ENCODE data around the gene IL27RA. TPM values are rescaled to one million over a fixed set of nuclear protein-coding genes. Genes with fewer than 3 reads are reported as not detected.

Gene IL27RA
- total and polyA plus RNA-seq, 2 donors from 2014 or later, result 3.1 to 14.1 TPM

DNA sequence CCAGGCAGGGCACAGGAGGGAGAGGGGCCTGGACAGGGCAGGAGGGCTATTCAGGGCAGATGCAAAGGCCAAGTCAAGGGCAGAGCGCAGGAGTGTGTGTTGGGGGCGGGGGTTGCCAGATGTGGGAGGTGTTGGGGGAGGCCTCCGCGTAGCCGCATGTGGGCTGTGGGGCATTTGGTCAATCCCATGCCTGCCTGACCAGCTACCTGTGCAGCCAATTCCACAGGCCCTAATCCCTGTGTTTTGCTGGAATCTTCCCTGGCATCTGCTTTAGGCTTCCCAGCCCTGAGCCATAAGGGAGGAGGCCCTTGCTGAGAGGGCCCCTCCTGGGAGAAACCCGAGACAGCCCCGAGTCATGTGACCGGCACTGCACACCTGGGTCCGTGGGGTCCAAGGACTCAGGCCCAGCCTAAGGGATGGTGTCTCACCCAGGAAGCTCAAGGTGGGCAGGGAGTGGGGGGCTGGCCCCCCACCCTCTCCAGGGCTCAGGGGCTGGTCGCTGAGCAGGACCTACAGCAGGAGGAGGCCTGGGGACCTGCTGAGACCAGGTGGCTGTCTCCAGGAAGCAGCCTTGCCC lies 45.7 kb upstream of the IL27RA start:
- Histone ChIP-seq H3K9me3 (ENCODE audit: control insufficient read depth in 2 of 3, insufficient read depth in 1 of 3, low read length in 3 of 3) (no peaks in the 10 kb centered on the region), H3K9ac (ENCODE audit: low read length in 3 of 3) (peak overlapping the region in 2 of 3 donors; percentile 24 to 51), H3K36me3 (ENCODE audit: control insufficient read depth in 2 of 3, insufficient read depth in 3 of 3, low read length in 3 of 3) (peaks cover 0 to 9% (median 8%) of the 10 kb centered on the region in 3 donors), H3K4me1 (ENCODE audit: control insufficient read depth in 2 of 3, insufficient read depth in 2 of 3, low read depth in 1 of 3, low read length in 3 of 3) (peaks cover 0 to 25% (median 18%) of the 10 kb centered on the region in 3 donors), H3K27me3 (ENCODE audit: control insufficient read depth, insufficient read depth, low read length) (no peaks in the 10 kb centered on the region), H3K27ac (ENCODE audit: low read depth in 2 of 2, low read length in 2 of 2) (peak overlapping the region; percentile 88 to 91), H3K4me3 (ENCODE audit: low read length in 3 of 3) (no peak overlapping the region)
- intact Hi-C loops (cut with DNase I), result no loop called here
- DNase-seq, result no peak
- FAIRE-seq, result no peak
- TF ChIP-seq, protein P1, sequence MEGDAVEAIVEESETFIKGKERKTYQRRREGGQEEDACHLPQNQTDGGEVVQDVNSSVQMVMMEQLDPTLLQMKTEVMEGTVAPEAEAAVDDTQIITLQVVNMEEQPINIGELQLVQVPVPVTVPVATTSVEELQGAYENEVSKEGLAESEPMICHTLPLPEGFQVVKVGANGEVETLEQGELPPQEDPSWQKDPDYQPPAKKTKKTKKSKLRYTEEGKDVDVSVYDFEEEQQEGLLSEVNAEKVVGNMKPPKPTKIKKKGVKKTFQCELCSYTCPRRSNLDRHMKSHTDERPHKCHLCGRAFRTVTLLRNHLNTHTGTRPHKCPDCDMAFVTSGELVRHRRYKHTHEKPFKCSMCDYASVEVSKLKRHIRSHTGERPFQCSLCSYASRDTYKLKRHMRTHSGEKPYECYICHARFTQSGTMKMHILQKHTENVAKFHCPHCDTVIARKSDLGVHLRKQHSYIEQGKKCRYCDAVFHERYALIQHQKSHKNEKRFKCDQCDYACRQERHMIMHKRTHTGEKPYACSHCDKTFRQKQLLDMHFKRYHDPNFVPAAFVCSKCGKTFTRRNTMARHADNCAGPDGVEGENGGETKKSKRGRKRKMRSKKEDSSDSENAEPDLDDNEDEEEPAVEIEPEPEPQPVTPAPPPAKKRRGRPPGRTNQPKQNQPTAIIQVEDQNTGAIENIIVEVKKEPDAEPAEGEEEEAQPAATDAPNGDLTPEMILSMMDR (IDR thresholded peaks at IDR 0.05; ENCODE audit: borderline replicate concordance, extremely low read depth, insufficient read depth), result no peak

DNA sequence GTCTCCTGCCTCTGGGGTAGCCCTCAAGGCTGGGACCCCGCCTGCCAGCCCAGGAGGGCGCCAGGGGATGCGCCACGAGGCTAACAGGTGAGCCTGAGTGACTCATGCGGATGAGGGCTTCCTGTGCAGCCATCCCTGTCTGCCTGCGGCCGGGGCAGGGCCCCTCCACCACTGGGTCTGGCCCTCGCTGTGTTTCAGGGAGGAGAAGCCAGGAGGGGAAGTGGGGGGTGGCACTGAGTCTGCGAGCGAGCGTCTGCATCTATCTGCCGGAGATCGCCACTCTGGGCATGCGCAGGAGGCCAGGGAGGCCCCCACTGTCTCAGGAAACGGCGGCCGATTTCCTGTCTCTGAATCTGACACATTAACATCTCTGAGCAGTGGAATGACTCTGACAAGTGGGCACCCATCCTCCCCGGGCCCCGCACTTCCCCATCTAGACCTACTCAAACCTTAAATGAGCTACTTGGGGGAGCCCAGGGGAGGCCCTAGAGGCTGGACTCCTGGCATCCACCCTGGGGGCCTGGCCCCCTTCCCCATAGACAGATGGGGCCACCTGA lies 45.1 kb upstream of the IL27RA start:
- DNase-seq (peak; percentile 75 to 96 (median 86)), FAIRE-seq (no peak)
- peak overlapping the region in 1 of 3 donors; percentile 17 for H3K4me3 ChIP-seq (ENCODE audit: low read length in 3 of 3)
- peaks cover 0 to 25% (median 18%) of the 10 kb centered on the region in 3 donors for H3K4me1 ChIP-seq (ENCODE audit: control insufficient read depth in 2 of 3, insufficient read depth in 2 of 3, low read depth in 1 of 3, low read length in 3 of 3)
- no peaks in the 10 kb centered on the region for H3K9me3 ChIP-seq (ENCODE audit: control insufficient read depth in 2 of 3, insufficient read depth in 1 of 3, low read length in 3 of 3)
- peak overlapping the region; percentile 88 to 91 for H3K27ac ChIP-seq (ENCODE audit: low read depth in 2 of 2, low read length in 2 of 2)
- H3K36me3 ChIP-seq (ENCODE audit: control insufficient read depth in 2 of 3, insufficient read depth in 3 of 3, low read length in 3 of 3), result peaks cover 0 to 12% (median 8%) of the 10 kb centered on the region in 3 donors
- peak overlapping the region in 2 of 3 donors; percentile 48 to 67 for H3K9ac ChIP-seq (ENCODE audit: low read length in 3 of 3)
- no peaks in the 10 kb centered on the region for H3K27me3 ChIP-seq (ENCODE audit: control insufficient read depth, insufficient read depth, low read length)
- TF ChIP-seq, protein P1 (IDR thresholded peaks at IDR 0.05; ENCODE audit: borderline replicate concordance, extremely low read depth, insufficient read depth), result no peak
- intact Hi-C loops (cut with DNase I), result no loop called here

DNA sequence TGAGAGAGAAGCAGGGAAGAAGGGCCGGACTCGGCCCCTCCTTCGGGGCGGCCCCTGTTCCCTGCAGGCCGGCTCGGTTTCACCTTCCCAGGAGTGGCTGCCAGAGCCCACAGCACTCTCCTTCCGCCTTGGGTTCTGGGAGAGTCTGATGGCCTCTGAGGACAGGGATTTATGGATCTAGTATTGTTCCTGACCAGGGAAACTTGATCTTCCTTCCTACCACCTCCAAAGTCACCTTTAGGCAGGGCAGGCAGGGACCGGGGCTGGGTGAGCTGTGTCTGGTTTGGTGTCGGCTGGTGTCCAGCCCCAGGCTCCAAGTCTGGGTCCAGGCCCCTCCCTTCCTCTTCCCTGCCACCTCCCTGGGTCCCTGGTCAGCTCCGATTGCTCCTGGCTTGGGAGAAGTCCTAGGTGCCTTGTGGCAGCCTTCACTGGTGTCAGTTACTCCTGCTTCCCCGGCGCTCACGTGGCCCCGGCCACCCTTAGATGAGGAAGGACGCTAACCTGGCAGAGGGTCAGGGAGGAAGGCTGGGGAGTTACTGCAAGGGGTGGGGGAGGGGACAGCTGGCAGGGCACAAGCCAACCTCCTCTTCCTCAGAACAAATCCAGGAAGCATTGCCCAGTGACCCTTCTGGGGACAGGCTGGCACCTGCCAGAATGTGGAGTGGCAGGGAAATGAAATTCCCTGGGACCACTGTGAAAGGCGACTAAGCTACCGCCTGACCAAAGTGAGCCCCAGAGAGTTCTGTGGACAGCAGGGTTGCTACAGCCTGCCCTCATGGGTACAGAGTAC lies 44.3 kb upstream of the IL27RA start:
- peak overlapping the region in 1 of 3 donors; percentile 17 for H3K4me3 ChIP-seq (ENCODE audit: low read length in 3 of 3)
- H3K36me3 ChIP-seq (ENCODE audit: control insufficient read depth in 2 of 3, insufficient read depth in 3 of 3, low read length in 3 of 3), result peaks cover 0 to 14% (median 6%) of the 10 kb centered on the region in 3 donors
- no peaks in the 10 kb centered on the region for H3K27me3 ChIP-seq (ENCODE audit: control insufficient read depth, insufficient read depth, low read length)
- TF ChIP-seq, protein P1 (IDR thresholded peaks at IDR 0.05; ENCODE audit: borderline replicate concordance, extremely low read depth, insufficient read depth), result no peak
- FAIRE-seq (no peak), DNase-seq (peak; percentile 57 to 82 (median 61))
- no peaks in the 10 kb centered on the region for H3K9me3 ChIP-seq (ENCODE audit: control insufficient read depth in 2 of 3, insufficient read depth in 1 of 3, low read length in 3 of 3)
- H3K27ac ChIP-seq (ENCODE audit: low read depth in 2 of 2, low read length in 2 of 2), result peak overlapping the region; percentile 88 to 91
- peak overlapping the region in 2 of 3 donors; percentile 48 to 67 for H3K9ac ChIP-seq (ENCODE audit: low read length in 3 of 3)
- intact Hi-C loops (cut with DNase I), result no loop called here
- H3K4me1 ChIP-seq (ENCODE audit: control insufficient read depth in 2 of 3, insufficient read depth in 2 of 3, low read depth in 1 of 3, low read length in 3 of 3), result peaks cover 0 to 25% (median 18%) of the 10 kb centered on the region in 3 donors

Measured in kidney (tissue), 14 donors.